PFSK-1 (cell line): Measurements from ENCODE around the gene ZNF536.

ENCODE experiments used
- POLR2AphosphoS5 ChIP-seq: IDR thresholded peaks from 2 replicates; pipeline ENCODE4 v1.6.1; 2012; ENCODE audit warnings: low read depth, mild to moderate bottlenecking, control low read depth, low read length, moderate library complexity
- SIN3A ChIP-seq: IDR thresholded peaks from 2 replicates; pipeline ENCODE4 v1.6.1; 2012; ENCODE audit warnings: mild to moderate bottlenecking, low read length, moderate library complexity, borderline replicate concordance; ENCODE audit not compliant: insufficient read depth
- TAF1 ChIP-seq: IDR thresholded peaks from 2 replicates; pipeline ENCODE4 v1.6.1; 2012; ENCODE audit warnings: low read length, control low read depth, borderline replicate concordance; ENCODE audit not compliant: insufficient read depth
- TF ChIP-seq, protein P1 (sequence below), 2 experiments: IDR thresholded peaks; 2 replicates each; pipeline versions ENCODE4 v1.6.1 to v1.8.0; 2011 to 2012; ENCODE audit warnings: low read depth in 2 of 2, low read length in 2 of 2, control low read depth in 1 of 2, inconsistent platforms in 1 of 2, mild to moderate bottlenecking in 1 of 2, moderate library complexity in 1 of 2; ENCODE audit not compliant: insufficient read depth in 1 of 2

GRCh38 chr19:30487178-30487577 lies 115.0 kb downstream of the ZNF536 start:
- TF ChIP-seq POLR2AphosphoS5: no peak
- no peak for TF ChIP-seq TAF1
- TF ChIP-seq SIN3A: no peak
- TF ChIP-seq, protein P1, sequence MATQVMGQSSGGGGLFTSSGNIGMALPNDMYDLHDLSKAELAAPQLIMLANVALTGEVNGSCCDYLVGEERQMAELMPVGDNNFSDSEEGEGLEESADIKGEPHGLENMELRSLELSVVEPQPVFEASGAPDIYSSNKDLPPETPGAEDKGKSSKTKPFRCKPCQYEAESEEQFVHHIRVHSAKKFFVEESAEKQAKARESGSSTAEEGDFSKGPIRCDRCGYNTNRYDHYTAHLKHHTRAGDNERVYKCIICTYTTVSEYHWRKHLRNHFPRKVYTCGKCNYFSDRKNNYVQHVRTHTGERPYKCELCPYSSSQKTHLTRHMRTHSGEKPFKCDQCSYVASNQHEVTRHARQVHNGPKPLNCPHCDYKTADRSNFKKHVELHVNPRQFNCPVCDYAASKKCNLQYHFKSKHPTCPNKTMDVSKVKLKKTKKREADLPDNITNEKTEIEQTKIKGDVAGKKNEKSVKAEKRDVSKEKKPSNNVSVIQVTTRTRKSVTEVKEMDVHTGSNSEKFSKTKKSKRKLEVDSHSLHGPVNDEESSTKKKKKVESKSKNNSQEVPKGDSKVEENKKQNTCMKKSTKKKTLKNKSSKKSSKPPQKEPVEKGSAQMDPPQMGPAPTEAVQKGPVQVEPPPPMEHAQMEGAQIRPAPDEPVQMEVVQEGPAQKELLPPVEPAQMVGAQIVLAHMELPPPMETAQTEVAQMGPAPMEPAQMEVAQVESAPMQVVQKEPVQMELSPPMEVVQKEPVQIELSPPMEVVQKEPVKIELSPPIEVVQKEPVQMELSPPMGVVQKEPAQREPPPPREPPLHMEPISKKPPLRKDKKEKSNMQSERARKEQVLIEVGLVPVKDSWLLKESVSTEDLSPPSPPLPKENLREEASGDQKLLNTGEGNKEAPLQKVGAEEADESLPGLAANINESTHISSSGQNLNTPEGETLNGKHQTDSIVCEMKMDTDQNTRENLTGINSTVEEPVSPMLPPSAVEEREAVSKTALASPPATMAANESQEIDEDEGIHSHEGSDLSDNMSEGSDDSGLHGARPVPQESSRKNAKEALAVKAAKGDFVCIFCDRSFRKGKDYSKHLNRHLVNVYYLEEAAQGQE (IDR thresholded peaks at IDR 0.05; ENCODE audit: insufficient read depth in 1 of 2, low read depth in 2 of 2, low read length in 2 of 2): no peak
